NK-92 (cell line): ENCODE data around the gene TMEM109.

Source experiments
- DNase-seq: peaks from one replicate; lab custom pipeline; 2025; ENCODE audit not compliant: unreplicated experiment; lab: John Stamatoyannopoulos, UW

TMEM109 gene

DNA sequence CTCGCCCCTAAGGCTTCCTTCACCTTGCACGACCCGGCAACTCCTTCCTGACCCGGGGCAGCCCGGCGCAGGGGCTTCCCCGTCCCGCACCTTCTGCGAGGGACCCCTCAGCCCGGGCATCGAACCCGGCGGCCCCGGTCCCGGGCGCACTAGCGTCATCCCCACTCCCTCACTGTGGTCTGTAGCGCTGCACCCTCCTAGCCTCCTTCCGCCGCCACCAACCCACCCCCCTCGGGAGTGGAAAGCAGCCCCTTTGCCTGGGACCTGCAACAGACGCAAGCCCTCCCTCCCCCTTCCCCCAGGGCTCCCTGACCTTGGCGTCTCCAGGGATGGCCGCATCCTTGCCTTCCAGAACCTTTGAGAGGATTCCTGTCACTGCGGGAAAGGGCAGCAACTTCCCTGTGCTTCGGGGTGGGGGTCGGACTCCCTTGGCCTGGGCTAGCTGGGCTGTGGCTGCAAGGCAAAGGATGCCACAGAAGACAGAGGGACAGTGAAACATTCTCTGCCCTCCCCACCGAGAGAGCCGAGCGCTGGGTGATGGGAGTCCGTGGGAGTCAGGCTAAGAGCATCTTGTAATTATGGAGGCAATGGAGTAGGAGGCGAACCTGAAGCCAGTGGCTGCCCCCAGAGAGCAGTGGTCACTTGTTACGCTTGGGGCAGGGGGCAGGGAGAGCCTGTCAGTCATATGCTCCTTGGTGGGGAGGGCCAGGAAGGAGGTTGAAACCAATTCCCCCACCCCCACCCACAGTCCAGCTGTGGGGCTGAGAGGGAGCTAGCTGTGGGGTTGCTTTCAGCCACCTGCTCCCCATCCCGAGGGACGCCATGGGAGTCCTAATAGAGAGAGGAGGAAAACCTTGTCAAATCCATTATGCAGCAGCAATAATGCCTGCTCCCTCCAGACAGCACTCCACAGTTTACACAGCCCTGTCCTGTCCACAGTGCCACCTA lies 11.2 kb downstream of the TMEM109 start:
- DNase-seq = no peak

DNA sequence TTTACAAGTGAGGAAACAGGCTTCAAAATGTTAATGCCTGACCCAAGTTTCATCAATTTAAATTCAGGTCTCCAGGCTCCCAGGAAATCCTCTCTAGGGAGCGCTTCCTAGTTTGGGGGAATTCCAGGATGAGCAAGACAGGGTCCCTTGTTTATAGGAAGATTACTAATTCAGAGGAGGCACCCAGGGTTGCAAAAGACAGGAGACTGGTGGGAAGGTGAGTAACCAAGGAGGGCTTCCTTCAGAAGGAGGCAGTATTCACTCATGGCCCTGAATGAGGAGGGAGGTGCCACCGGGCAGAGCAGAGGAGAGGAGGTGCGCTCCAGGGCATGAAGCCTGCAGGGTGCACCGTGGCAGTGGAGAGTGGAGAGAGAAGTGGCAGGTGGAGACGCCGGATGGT lies 11.9 kb downstream of the TMEM109 start:
- DNase-seq = no peak

DNA sequence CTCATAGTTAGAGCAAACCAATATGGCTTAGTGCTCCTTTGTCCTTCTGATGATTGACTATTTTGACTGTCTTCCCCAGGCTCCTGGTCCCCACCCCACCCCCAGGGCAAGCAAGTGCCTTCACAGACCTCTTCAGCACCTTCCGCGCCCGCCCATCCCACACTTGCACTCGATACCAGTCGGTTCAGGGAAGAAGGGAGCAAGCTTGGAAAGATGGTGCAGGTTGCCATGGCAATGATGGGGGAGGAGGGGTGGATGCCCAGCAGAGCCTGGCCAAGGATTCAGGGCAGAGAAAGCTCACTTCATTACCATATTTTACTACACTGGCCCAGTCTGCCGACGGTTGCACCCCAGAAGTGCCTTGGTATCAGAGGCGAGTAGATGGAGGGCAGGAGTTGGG lies 12.5 kb downstream of the TMEM109 start:
- no peak for DNase-seq

DNA sequence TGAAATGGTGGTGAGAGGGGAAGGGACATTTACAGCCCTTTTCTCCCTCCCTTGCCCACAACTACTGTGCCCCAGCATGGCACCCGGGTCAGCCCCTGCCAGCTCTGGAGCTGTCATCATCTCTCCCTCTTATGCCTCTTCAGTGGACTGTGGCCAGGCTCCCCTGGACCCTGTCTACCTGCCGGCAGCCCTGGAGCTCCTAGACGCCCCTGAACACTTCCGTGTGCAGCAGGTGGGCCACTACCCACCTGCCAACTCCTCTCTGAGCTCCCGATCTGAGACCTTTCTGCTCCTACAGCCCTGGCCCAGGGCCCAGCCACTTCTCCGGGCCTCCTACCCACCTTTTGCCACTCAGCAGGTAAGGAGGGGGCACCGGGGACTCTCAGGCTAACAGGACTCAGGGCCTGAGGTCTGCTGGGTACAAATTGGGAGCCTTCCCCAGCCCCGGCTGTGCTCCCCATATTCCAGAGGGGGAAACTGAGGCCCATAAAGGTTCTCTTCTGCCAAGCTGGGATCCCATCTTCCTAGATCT lies 13.2 kb downstream of the TMEM109 start:
- no peak for DNase-seq

DNA sequence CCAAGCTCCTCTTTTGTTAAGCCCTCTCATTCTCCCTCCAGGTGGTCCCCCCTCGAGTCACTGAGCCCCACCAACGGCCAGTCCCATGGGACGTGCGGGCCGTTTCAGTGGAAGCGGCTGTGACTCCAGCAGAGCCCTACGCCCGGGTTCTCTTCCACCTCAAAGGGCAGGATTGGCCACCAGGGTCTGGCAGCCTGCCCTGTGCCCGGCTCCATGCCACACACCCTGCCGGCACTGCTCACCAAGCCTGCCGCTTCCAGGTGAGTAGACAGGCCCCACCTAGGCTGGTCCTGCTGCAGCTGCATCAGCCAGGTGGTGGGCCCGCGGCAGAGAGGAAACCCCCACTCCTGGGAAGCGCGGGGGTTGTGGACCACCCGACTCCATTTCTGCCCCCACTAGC lies 13.6 kb downstream of the TMEM109 start:
- no peak for DNase-seq

DNA sequence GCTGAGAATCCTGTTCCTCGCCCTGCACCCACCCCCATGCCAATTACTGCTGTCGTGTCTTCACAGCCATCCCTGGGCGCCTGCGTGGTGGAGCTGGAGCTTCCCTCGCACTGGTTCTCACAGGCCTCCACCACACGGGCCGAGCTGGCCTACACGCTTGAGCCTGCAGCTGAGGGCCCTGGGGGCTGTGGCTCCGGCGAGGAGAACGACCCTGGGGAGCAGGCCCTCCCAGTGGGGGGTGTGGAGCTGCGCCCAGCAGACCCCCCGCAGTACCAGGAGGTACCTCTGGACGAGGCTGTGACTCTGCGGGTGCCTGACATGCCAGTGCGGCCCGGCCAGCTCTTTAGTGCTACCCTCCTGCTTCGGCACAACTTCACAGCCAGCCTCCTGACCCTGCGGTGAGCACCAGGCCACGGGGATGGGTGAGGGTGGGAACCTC lies 14.6 kb downstream of the TMEM109 start:
- DNase-seq = no peak

DNA sequence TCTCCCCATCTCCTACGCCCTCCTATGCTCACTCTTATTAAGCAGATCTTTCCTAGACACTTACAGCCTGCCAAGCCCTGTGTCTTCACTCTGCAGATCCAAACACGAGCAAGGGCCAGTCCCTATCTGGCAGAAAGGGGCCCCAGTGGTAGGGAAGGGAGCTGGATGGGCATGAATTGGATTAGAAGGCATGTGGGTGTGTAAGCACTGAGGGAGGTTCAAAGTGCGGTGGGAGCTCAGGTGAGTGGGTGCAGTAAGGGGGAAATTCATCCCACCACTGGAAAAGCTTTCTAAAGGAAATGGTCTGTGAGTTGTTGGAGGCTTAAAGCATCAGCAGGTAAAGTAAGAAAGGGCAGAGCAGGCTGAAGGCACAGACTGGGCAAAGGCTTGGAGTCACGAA lies 15.8 kb downstream of the TMEM109 start:
- DNase-seq = no peak

DNA sequence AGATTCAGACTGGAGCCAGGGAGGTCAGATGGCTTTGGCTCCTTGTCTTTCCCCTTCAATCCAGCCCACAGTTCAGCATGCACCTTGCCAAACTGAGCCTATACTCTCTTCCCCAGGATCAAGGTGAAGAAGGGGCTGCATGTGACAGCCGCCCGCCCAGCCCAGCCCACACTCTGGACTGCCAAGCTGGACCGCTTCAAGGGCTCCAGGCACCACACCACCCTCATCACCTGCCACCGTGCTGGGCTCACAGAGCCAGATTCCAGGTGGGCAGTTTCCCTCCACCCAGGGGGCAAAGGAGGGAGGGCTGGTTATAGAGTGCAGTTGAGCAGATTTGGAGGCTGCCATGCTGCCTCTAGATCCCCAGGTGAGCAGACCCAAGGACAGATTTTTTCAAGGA lies 16.4 kb downstream of the TMEM109 start:
- DNase-seq = no peak

DNA sequence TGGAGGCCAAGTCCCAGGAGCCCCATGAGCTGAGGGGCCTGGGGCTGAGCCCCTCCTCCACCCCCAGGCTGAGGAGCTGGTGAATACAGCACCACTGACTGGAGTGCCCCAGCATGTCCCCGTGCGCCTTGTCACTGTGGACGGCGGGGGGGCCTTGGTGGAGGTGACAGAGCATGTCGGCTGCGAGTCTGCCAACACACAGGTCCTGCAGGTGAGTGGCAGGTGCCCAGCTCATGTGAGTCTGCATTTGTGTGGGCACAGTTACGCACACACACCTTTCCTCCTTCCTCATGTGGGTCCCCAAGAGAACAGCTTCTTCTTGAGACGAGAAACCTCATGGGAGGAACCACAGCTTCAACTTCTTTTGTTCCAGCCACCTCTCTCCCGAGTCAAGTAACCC lies 18.0 kb downstream of the TMEM109 start:
- no peak for DNase-seq

DNA sequence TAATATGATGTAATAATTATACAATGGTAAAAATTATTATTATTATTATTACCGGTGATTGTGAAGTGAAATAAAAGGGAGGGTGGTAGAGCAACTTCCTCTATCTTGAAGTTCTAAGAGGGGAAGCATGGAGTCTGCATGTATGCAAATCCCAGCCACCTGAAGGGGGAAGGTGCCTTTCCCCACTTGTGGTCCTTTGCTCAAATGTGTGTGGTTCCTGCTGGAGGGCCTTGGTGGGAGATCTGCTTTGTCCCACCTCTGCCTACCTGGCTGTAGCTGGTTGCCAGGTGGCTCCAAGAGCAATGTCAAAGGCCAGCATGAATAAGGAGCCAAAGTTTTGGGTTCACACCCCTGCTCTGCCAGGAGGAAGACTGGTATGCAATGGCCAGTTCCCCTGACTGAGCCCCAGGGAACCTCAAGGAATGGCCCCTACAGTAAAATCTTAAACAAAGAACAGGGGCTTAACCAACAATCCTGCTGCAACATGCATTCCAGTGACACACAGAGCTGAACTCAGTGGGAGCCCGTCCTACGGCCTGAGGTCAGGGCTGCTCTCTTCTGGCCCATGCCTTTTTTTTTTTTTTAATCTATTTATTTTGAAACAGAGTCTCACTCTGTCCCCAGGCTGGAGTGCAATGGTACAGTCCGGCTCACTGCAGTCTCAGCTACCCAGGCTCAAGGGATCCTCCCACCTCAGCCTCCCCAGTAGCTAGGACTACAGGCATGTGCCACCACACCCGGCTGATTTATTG lies 18.8 kb downstream of the TMEM109 start:
- DNase-seq = no peak

DNA sequence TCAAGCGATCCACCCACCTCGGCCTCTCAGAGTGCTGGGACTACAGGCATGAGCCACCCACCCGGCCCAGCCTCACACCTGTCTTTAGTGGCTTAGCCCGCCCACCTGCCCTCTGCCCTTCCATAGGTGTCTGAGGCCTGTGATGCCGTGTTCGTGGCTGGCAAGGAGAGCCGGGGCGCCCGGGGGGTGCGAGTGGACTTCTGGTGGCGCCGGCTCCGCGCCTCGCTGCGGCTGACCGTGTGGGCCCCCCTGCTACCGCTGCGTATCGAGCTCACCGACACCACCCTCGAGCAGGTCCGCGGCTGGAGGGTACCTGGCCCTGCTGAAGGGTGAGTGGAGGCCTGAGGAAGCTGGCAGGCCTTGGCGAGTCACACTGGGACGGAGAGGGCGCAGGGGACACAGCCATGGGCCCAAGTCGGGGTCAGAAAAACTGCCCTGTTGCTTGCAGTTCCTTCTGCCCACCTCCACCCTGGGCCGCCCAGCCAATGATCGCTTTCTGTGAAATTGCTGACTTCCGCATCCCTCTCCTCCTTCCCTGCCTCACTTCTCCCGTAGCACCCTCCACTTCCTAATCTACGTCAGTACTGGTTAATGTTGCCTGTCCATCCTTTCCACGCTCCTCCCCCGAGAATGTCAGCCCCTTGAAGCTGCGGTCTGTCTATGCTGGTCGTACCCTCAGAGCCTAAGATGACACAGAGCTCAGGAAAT lies 19.6 kb downstream of the TMEM109 start:
- DNase-seq = no peak

DNA sequence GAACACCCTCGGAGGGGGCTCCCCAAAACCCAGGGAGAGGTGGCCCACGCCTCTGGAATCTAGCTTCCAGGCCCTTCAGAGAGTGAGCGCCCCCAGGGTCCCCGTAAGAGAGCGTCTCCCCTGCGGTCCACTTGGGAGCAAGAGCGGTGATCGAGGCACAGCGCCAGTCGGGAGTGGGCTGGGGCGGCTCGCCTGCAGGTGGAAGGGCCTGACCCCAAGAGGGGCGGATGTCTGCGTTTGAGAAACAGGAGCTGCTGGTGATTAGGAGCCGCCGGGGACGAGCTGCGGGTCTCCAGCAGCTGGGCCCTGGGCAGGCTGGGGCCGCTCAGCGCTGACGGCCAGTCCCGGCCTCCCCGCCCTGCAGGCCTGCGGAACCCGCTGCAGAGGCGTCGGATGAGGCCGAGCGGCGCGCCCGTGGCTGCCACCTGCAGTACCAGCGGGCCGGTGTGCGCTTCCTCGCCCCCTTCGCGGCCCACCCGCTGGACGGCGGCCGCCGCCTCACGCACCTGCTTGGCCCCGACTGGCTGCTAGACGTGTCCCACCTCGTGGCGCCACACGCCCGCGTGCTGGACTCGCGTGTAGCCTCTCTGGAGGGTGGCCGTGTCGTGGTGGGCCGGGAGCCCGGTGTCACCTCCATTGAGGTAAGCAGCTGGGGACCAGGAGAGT lies 20.3 kb downstream of the TMEM109 start:
- no peak for DNase-seq

DNA sequence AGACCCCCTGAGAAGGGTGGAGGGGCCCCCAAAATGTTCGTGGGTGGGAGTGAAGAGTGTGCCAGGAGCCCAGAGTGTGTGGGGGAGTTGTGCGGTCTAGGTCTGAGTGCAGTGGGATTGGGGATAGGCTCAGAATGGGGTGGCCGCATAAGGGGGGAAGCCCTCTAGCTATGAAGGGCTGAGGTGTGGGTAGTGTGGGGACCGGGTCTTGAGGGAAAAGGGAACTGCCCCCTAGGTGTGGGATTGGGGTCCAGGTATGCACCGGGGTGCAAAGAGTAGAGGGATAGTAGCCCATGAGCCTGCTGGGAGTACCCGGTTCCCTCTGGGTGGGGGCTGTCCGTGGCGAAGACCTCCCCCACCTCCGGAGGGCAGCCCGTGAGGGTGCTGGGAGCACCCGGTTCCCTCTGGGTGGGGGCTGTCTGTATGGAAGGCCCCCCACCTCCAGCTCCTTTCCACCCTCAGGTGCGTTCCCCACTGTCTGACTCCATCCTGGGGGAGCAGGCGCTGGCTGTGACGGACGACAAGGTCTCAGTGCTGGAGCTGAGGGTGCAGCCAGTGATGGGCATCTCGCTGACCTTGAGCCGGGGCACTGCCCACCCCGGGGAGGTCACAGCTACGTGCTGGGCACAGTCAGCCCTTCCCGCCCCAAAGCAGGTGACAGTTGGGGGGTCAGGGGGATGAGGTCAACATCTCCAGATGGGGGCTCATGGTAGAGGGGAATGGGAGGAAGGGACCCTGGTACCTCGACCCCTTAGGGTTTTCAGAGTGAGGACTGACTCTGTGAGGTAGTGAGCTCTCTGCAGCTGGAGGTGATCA lies 21.0 kb downstream of the TMEM109 start:
- DNase-seq = no peak

DNA sequence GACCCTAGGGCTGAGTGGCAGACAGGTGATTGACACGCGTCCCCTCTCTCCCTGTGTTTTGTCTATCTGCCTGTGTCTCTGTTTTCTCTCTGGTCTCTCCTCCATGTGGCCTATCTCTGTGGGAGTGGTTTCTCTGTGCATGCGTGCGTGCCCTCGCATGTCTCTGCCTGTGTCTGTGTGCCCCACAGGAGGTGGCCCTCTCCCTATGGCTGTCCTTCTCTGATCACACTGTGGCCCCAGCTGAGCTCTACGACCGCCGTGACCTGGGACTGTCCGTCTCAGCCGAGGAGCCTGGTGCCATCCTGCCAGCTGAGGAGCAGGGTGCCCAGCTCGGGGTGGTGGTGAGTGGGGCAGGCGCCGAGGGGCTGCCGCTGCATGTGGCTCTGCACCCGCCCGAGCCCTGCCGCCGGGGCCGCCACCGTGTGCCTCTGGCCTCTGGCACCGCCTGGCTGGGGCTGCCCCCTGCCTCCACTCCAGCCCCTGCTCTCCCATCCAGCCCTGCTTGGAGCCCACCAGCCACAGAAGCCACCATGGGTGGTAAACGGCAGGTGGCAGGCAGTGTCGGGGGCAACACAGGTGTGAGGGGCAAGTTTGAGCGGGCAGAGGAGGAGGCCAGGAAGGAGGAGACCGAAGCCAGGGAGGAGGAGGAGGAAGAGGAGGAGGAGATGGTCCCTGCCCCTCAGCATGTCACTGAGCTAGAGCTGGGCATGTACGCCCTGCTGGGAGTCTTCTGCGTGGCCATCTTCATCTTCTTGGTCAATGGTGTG lies 21.9 kb downstream of the TMEM109 start:
- DNase-seq = no peak

DNA sequence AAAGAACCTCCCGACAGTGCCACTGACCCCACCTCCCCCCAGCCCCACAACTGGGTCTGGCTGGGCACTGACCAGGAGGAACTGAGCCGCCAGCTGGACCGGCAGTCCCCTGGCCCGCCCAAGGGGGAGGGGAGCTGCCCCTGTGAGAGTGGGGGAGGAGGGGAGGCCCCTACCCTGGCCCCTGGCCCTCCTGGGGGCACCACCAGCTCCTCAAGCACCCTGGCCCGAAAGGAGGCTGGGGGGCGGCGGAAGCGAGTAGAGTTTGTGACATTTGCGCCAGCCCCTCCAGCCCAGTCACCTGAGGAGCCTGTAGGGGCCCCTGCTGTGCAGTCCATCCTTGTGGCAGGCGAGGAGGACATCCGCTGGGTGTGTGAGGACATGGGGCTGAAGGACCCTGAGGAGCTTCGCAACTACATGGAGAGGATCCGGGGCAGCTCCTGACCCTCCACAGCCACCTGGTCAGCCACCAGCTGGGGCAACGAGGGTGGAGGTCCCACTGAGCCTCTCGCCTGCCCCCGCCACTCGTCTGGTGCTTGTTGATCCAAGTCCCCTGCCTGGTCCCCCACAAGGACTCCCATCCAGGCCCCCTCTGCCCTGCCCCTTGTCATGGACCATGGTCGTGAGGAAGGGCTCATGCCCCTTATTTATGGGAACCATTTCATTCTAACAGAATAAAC lies 22.6 kb downstream of the TMEM109 start:
- no peak for DNase-seq

DNA sequence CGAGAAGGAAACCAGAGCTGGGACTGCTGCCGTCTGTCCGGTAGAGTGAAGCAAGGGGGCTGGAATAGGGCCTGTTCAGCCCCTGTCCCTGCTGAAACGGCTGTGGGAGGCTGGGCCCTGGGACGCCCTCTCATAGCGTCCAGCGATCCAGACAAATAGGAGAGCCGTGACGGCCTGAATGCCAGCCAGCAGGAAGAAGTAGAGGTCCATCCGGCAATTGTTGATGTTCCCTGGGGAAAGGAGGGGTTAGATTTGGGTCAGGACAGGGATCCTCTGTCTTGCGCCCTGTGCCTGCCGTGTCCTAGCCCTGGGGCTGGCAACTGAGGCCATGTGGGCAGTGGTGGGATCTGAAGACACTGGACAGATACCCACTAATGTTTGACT lies 23.2 kb downstream of the TMEM109 start:
- DNase-seq = no peak

DNA sequence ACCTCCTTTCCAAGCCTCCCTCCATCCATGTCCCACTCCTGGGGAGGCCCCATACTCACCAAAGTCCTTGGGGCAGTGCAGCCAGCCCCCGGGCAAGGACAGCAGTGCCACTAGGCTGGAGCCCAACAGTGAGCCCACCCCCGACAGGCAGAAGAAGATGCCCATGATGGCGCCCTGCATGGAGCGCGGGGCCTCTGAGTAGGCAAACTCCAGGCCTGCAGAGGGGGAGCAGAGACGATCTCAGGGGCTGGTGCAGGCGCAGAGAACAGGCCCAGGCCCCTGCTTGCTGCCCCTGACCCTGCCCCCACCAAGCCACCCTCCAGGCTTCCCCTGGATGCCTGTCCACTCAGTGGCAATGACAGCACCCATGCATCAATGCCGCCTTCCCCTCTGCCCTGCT lies 23.9 kb downstream of the TMEM109 start:
- DNase-seq = no peak

DNA sequence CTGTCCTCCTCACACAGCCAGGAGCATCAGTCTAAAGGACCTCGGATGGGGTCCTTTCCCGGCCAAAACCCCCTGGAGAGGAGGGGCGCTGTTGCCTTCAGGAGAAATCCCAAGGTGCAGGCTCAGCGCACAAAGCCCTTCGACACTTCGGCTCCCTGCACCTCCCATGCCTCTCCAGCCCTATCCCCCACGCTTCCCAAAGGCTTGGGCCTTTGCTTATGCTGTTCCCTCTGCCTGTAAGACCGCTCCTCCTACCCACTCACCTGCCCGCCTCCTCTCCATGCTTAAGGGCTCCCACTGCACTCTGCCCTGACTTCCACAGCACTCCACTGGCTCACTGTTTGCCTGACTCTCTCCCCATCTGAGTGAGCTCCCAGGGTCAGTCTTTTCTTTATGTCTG lies 24.5 kb downstream of the TMEM109 start:
- DNase-seq = no peak

DNA sequence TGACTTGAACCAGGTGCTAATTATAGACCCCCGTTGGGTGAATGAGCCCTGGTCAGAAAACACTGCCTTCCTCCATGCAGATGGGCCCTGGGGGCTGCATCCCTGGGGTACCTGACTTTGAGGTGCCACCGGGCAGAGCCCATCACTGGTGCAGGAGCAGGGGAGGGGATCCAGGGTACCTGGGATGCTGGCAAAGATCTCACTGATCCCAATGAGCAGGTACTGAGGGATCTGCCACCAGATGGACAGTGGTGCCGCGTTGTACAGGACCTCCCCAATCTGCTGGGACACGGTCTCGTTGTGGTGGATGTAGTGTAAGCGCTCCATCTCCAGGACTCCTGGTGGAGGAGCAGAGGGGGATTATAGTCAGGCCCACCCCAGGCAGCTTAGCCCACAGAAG lies 25.3 kb downstream of the TMEM109 start:
- DNase-seq = no peak
